NCI-H526 treated with DMSO at 0.1 percent for 48 hours (cell line): Measurements from ENCODE around the gene CTCF.

Experiments used
- DNase-seq: peaks from one replicate; lab custom pipeline; 2025; lab: John Stamatoyannopoulos, UW

The CTCF gene

GRCh38 chr16:67666032-67666551, 103.8 kb downstream of the CTCF start:
- no peak for DNase-seq

DNA sequence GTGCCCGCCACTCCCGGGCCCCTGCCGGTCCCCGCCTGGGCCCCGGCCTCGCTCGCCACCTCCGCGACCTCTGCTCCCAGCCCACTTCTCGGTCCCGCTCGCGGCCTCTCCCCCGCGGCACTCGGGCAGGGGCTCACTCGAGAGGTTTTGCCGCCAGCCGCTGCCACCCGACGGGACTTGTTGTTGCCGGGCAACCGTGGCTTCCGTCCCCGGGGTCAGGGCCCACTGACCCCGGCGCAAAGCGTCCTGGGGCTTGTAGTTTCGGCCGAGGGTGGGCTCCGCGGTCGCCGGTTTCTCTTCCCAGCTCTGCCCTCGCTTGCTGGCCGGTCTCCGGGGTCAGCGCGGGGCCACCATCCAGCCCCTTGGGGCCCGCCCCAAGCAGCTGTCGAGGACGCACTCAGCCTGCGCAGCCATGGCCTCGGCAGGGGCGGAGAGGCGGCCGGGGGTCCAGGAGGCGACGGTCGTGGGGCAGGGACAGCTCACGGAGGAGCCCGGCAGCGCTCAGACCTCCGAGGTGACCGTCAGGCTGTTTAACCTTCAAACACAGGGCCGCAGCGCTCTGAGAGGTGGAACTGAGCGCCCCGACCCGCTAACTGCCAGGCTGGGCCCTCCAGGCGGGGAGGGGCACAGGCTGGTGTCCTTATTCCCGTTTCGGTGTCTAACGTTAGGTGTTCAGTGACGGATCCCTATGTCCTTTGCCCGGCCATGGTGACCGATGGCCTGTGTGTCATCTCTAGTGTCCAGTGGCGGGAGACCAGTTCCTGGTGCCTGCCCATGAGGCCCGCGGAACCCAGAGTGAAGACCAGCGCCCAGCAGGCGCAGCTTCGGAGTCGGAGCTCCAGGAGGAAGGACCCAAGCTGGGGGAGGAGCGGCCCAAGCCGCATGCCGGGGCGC, 104.5 kb downstream of the CTCF start, which contains the start of the genes C16orf86 and ENKD1:
TSS of gene C16orf86 (plus strand) at position 256 of the 894 bp plus-strand sequence. CDS start at position 413, 157 bp downstream.
TSS of gene ENKD1 (minus strand) at position 192 of the 894 bp plus-strand sequence. CDS start 308 bp downstream, outside the sequence.
- DNase-seq = peak; percentile 62

GRCh38 chr16:67667453-67667816, 105.1 kb downstream of the CTCF start:
- no peak for DNase-seq

- peak; percentile 77 for DNase-seq
Measured at GRCh38 chr16:67667817-67668494, 105.6 kb downstream of the CTCF start.

- DNase-seq = no peak
Measured at GRCh38 chr16:67668495-67669157, 106.3 kb downstream of the CTCF start.

GRCh38 chr16:67669499-67670101, 107.3 kb downstream of the CTCF start:
- DNase-seq = no peak

DNA sequence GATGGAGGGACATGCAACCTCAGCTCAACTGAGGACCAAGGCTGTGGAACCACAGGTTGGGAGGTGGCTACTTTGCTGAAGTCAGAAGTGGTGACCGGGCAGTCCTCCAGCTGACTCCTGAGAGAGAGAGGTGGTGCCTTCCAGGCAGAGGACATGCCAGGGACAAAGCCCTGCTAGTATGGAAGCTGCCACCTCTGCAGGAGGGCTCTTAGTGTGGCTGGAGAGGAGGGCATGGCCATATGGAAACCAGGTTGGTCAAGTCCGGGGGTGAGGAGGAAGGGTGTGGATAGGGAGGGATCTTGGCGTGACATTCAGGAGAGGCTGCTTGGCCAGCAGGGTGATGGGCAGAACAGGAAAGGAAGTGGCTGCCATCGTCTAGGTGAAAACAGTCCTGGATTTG, 110.0 kb downstream of the CTCF start:
- no peak for DNase-seq

DNA sequence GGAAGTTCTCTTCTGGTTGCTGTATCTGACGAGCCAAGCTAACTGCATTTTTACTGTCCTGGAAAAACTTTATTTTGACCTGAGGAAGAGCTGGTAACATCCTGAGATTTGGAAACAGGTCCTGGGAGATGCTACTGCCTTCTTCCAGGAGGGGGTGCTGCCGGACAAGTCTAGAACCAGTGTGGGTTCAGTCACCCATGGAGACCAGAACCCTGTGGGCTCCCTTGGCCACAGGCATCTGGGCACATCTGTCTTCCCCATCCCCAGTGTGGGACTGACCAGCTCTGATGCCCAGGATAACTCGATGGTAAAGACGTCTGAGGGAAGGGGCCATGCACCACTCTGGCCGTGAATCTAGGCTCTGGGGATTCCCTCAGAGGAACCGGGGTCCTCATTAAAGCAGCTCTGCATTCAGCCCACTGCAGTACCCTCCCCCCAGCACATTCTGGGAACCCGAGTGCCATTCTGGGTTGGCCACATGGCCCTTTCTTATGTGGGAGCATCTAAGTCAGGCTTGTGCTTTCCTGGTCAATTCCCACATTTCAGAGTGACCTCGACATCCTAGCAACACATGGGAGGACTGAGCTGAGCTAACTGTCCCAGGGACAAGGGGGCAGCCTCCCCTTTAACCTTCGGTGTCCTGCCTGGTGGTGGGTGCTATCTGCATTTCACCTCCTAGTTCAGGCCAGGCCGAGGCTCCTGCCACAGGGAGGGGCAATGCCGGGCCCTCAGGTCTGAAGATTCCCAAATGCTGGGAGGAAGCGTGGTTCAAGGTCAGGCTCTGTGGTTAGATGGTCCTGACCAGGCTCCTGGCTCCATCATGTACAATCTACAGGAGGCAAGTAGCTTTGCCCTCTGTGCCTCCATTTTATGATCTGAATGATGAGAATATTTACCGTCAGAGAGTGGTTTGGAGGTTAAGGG, 110.7 kb downstream of the CTCF start:
- no peak for DNase-seq

GRCh38 chr16:67673712-67674580, 111.6 kb downstream of the CTCF start:
- no peak for DNase-seq

GRCh38 chr16:67674851-67675578, 112.7 kb downstream of the CTCF start:
- no peak for DNase-seq

DNA sequence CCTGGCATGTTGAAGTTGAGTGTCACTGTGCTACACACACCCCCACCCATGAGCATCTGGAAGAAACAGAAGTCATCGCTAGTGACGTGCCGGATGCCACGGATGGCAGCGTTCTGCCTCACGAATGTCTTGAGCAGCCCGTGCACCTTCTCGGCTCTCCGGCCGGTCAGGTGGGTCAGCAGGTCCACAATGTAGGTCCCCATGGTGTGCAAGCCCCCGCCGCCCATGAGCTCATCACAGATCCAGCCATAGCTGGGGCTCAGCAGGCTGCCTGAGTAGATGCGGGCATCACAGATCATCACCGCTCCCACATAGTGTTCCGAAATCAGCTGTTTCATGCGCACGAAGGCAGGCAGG, 113.2 kb downstream of the CTCF start:
- DNase-seq = no peak

- no peak for DNase-seq
Measured at GRCh38 chr16:67675999-67676398, 113.7 kb downstream of the CTCF start.

GRCh38 chr16:67676516-67676915, 114.2 kb downstream of the CTCF start:
- DNase-seq = no peak

DNA sequence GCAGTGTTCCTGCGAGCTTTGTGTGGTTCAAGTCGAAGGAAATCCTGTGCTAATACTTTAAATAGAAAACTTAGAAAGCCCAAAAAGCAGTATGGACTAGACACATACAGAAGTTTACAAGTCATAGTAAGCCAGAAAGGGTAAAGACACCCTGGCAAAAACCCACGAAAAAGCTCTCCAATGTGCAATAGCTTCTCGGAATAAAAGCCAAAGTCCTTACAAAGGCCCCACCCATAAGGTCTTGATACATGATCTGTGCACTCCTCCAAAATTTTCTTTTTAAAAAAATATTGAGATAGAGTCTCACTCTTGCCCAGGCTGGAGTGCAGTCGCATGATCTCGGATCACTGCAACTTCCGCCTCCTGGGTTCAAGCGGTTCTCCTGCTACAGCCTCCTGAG, 114.6 kb downstream of the CTCF start:
- no peak for DNase-seq

DNA sequence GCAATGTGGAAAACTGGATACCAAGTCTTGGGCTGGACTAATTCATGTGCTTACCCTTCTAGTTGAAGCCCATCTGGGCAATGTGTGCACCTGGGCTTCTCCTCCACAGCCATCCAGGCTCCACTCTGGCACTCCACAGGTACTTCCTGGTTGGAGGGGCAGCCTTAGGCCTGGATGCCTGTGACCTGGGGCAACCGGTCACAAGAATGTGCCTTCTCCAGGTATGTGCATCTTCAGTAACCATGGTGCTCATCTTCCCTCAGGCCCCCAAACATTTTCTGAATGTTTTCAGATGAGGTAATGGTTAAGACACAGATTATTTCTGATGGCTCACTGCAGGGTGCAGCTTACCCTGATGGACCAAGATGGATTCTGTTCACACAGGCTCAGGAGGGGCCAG, 115.4 kb downstream of the CTCF start:
- DNase-seq = no peak

DNA sequence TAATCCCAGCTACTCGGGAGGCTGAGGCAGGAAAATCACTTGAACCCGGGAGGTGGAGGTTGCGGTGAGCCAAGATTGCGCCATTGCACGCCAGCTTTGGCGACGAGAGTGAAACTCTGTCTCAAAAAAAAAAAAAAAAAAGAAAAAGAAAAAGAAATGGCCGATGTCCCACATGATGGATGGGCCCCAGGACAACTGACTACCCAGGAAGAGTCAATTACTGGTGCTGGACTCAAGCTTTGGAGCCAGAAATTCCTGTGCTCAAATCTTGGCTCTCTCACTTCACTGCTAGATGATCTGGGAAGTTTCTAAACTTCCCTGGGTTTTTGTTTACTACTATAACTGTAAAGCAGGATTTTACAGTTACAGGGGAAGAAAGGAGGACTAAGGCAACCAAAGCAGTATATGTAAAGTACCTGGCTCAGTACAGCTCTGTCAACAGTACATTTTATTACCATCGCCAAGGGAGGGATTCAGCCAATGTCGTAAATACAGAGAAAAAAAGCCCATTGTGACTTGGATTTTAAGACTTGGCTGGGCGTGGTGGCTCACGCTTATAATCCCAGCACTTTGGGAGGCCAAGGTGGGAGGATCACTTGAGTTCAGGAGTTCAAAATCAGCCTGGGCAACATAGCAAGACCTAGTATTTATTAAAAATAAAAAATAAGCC, 116.2 kb downstream of the CTCF start:
- DNase-seq = peak; percentile 84

DNA sequence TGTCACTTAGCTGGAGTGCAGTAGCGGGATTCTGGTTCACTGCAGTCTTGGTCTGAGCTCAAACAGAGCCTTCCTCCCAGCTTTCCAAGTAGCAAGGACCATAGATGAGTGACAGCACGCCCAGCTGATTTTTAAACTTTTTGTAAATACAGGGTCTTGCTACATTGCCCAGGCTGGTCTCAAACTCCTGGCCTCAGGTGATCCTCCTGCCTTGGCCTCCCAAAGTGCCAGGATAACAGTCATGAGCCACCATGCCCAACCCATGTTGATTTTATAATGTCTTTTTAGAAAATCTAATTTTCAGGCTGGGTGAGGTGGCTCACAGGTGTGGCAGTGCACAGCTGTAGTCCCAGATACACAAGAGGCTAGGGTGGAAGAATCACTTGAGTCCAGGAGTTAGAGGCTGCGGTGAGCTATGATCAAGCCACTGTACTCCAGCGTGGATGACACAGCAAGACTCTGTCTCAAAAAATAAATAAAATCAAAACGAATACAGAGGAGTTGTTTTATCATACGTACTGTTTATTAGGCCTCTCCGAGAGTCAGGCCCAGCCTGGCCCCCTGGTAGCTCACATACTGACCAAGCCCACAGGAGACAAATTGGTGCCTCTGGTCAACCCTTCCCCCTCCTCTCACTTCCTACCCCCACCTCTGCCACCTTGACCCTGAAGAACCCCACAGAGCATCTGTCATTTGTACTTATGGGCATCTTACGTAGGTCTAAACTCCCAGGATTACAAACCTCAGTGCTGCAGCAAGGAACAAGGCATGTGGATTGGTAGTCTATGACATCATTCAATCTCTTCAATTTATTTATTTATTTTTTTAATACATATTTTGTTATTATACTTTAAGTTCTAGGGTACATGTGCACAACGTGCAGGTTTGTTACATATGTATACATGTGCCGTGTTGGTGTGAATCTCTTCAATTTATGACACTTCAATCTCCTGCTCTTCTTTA, 117.9 kb downstream of the CTCF start:
- DNase-seq = no peak
